ENCODE results near the gene RUFY1. TPM values are rescaled to one million over a fixed set of nuclear protein-coding genes. Genes with fewer than 3 reads are reported as not detected.

Gene RUFY1
- total and polyA plus RNA-seq, 12 donors, result 17.0 to 38.3 (median 21.4) TPM

DNA sequence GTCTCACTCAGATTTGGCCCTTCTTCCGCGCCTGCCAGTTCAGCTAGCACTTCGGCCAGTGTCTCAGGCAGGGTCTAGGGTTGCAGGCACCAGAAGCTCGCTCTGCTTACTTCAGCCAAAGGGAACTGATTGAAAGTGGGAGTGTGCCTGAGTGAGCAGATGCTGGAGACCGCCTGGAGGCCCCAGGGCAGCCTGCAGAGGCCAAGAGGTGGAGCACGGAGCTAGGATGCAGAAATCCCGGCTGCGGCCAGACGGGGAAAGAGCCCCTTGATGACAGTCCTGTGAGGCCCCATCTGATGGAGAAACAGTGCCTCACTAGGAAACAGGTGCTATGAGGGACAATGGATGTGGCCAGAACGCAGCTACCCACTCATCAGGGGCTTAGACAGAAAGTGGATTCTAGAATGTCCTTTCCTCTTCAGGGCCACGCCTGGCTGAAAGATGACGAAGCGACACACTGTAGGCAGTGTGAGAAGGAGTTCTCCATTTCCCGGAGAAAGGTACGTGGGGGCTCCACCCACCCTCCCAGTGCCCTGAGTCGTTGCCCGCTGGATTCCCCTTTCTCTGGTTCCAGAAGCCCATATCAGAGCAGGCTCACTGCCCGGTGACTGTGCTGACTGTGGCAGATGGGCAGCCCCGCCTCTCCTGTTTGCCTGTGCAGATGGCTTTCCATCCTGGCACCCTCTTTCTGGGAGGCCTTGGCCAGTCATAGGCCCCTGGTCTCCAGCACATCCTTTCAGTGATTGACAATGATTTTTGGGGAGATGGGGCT is 57.0 kb downstream of the RUFY1 start:
- Histone ChIP-seq H3K9me3 (no peaks in the 10 kb centered on the region), H3K27me3 (no peaks in the 10 kb centered on the region), H3K4me1 (peaks cover 0 to 50% (median 20%) of the 10 kb centered on the region in 9 donors), H3K36me3 (peaks cover 0 to 100% (median 59%) of the 10 kb centered on the region in 9 donors), H3K27ac (peak overlapping the region in 7 of 10 donors; percentile 15 to 65 (median 31)), H3K4me3 (no peak overlapping the region)
- ATAC-seq (peak; percentile 31 to 79 (median 60)), DNase-seq (peak; percentile 53 to 63)
- WGBS, 2 donors, result 54 to 62% methylated on average over 19 of the region's 19 CpGs
- TF ChIP-seq, protein P1, sequence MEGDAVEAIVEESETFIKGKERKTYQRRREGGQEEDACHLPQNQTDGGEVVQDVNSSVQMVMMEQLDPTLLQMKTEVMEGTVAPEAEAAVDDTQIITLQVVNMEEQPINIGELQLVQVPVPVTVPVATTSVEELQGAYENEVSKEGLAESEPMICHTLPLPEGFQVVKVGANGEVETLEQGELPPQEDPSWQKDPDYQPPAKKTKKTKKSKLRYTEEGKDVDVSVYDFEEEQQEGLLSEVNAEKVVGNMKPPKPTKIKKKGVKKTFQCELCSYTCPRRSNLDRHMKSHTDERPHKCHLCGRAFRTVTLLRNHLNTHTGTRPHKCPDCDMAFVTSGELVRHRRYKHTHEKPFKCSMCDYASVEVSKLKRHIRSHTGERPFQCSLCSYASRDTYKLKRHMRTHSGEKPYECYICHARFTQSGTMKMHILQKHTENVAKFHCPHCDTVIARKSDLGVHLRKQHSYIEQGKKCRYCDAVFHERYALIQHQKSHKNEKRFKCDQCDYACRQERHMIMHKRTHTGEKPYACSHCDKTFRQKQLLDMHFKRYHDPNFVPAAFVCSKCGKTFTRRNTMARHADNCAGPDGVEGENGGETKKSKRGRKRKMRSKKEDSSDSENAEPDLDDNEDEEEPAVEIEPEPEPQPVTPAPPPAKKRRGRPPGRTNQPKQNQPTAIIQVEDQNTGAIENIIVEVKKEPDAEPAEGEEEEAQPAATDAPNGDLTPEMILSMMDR (IDR thresholded peaks at IDR 0.05), result no peak
- intact Hi-C loops (cut with DNase I), result no loop called here

DNA sequence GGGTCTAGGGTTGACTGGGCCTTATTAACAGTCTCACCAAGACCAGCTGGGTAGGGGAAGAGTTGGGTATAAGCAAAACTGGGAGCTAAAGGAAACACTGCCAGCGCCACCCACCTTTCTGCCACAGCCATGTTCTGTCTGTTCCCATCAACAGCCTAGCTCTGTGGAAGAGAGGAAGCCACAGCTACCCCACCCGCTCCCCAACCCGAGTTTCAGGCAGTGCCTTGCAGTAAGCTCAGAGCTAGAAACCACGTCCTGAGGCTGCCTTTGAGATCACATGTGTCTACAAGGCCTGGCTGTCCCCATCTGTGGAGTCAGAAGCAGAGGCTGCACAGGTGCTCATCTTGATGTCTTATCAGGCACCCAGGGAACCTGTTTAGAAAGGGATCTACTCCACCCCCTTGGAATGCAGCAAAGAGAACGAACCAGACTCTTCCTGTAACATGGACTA is 57.8 kb downstream of the RUFY1 start:
- H3K36me3 ChIP-seq, result peaks cover 0 to 100% (median 59%) of the 10 kb centered on the region in 9 donors
- no peaks in the 10 kb centered on the region for H3K9me3 ChIP-seq
- ATAC-seq, result peak in 1 of 8 donors; percentile 1
- 54 to 58% methylated on average over 5 of the region's 5 CpGs for WGBS, 2 donors
- H3K4me1 ChIP-seq, result peaks cover 0 to 51% (median 20%) of the 10 kb centered on the region in 9 donors
- peak overlapping the region in 3 of 10 donors; percentile 15 to 36 (median 31) for H3K27ac ChIP-seq
- intact Hi-C loops (cut with DNase I), result no loop called here
- no peaks in the 10 kb centered on the region for H3K27me3 ChIP-seq
- no peak for DNase-seq
- TF ChIP-seq, protein P1 (IDR thresholded peaks at IDR 0.05), result no peak
- H3K4me3 ChIP-seq, result no peak overlapping the region

DNA sequence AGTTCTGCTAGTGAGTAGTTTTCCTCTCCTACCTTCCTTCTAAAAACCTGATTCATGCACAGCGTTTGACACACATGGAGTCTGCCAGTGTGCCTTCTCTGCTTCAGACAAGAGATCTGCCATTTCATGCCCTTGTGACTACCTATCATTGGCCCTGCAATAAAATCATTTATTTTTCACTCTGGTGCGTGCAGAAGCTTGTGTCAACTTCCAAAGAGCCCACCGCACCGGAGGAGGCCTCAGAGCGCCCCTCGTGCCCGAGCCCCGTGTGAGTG is 59.4 kb downstream of the RUFY1 start:
- intact Hi-C loops (cut with DNase I), result no loop called here
- Histone ChIP-seq H3K9me3 (no peaks in the 10 kb centered on the region), H3K4me1 (peaks cover 0 to 51% (median 20%) of the 10 kb centered on the region in 9 donors), H3K36me3 (peaks cover 0 to 100% (median 71%) of the 10 kb centered on the region in 9 donors), H3K27ac (peak overlapping the region in 1 of 10 donors; percentile 22), H3K4me3 (no peak overlapping the region), H3K27me3 (no peaks in the 10 kb centered on the region)
- ATAC-seq (no peak), DNase-seq (no peak)
- TF ChIP-seq, protein P1 (IDR thresholded peaks at IDR 0.05), result no peak
- 80 to 81% methylated on average over 8 of the region's 8 CpGs for WGBS, 2 donors

DNA sequence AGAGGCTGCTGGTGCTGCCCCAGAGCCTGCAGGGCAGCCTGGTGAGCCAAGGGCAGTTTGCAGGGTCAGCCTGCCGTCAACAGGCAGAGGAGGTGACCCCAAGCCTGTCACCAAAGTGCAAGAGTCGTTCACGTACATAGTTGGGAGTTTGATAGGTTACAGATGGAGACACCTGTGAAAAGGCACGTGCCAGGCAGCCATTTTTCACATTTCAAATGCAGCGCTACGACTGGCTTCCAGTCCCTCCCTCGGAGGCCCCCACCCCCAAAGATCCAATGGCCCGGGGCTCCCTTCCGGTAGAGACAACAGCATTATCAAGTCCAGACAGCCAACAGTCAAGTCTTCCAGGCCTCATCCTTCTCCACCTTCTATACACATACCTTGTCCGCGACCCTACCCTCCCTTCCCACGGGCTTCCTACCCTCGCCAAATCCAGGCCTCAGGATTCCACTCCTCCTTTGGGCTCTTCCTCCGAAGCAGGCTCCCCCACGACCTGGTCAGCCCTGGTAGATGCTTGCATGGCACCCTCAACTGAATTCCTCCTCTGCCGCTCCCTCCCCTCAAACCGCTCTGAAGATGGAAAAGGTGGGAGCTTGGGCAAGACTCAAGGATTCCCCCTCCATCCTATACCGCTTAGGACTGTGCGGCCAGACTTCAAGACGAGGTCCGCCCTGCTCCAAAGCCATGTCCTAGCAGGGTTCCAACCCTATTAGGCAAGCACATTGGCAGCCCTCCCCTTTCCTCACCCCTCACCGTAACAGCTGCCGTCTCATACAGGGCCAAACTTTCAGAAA is 60.0 kb downstream of the RUFY1 start:
- DNase-seq (no peak), ATAC-seq (peak in 3 of 8 donors; percentile 5 to 34 (median 13))
- Histone ChIP-seq H3K9me3 (no peaks in the 10 kb centered on the region), H3K27me3 (no peaks in the 10 kb centered on the region), H3K4me1 (peaks cover 0 to 57% (median 23%) of the 10 kb centered on the region in 9 donors), H3K4me3 (no peak overlapping the region), H3K27ac (peak overlapping the region in 1 of 10 donors; percentile 22), H3K36me3 (peaks cover 0 to 100% (median 76%) of the 10 kb centered on the region in 9 donors)
- WGBS, 2 donors, result 62 to 67% methylated on average over 23 of the region's 23 CpGs
- TF ChIP-seq, protein P1 (IDR thresholded peaks at IDR 0.05), result no peak
- intact Hi-C loops (cut with DNase I), result no loop called here
